Measurements from ENCODE around the gene GPC4.

Gene GPC4

GRCh38 chrX:133251204-133251603 lies 164.1 kb downstream of the GPC4 start:
- H3K36me3 ChIP-seq (ENCODE audit: low read length): no peaks in the 10 kb centered on the region
- no peak overlapping the region for H2AFZ ChIP-seq (ENCODE audit: low read depth, low read length, severe bottlenecking)
- H3K27me3 ChIP-seq (ENCODE audit: low read length): no peaks in the 10 kb centered on the region
- H3K79me2 ChIP-seq (ENCODE audit: insufficient read depth, low read length): no peaks in the 10 kb centered on the region
- no peaks in the 10 kb centered on the region for H3K9me3 ChIP-seq (ENCODE audit: insufficient read depth, low read length)
- no peaks in the 10 kb centered on the region for H3K9me2 ChIP-seq (replicated peaks; ENCODE audit: insufficient read depth, low read length)
- no peaks in the 10 kb centered on the region for H4K20me1 ChIP-seq (ENCODE audit: low read depth, low read length)
- H3K4me2 ChIP-seq (ENCODE audit: low read depth, low read length, poor library complexity, severe bottlenecking): no peak overlapping the region
- H3K4me3 ChIP-seq (ENCODE audit: insufficient read depth, low read length, poor library complexity, severe bottlenecking): no peak overlapping the region
- TF ChIP-seq CTCF (IDR thresholded peaks at IDR 0.05; ENCODE audit: insufficient read depth, low read length, poor library complexity, severe bottlenecking): no peak
- no peak for TF ChIP-seq EZH2phosphoT487 (conservative IDR thresholded peaks at IDR 0.05; ENCODE audit: low read length)
- no peaks in the 10 kb centered on the region for H3F3A ChIP-seq (ENCODE audit: insufficient read depth)
- no peak overlapping the region for H3K9ac ChIP-seq (ENCODE audit: low read length)
- no peak overlapping the region for H3K27ac ChIP-seq (ENCODE audit: low read depth, low read length)

- no peaks in the 10 kb centered on the region for H3K27me3 ChIP-seq (ENCODE audit: low read length)
- H3F3A ChIP-seq (ENCODE audit: insufficient read depth): no peaks in the 10 kb centered on the region
- H3K9me2 ChIP-seq (replicated peaks; ENCODE audit: insufficient read depth, low read length): no peaks in the 10 kb centered on the region
- H2AFZ ChIP-seq (ENCODE audit: low read depth, low read length, severe bottlenecking): no peak overlapping the region
- no peaks in the 10 kb centered on the region for H3K9me3 ChIP-seq (ENCODE audit: insufficient read depth, low read length)
- H3K27ac ChIP-seq (ENCODE audit: low read depth, low read length): no peak overlapping the region
- H3K4me2 ChIP-seq (ENCODE audit: low read depth, low read length, poor library complexity, severe bottlenecking): no peak overlapping the region
- H3K36me3 ChIP-seq (ENCODE audit: low read length): no peaks in the 10 kb centered on the region
- H4K20me1 ChIP-seq (ENCODE audit: low read depth, low read length): no peaks in the 10 kb centered on the region
- no peaks in the 10 kb centered on the region for H3K79me2 ChIP-seq (ENCODE audit: insufficient read depth, low read length)
- no peak overlapping the region for H3K9ac ChIP-seq (ENCODE audit: low read length)
- no peak overlapping the region for H3K4me3 ChIP-seq (ENCODE audit: insufficient read depth, low read length, poor library complexity, severe bottlenecking)
- no peak for TF ChIP-seq CTCF (IDR thresholded peaks at IDR 0.05; ENCODE audit: insufficient read depth, low read length, poor library complexity, severe bottlenecking)
- no peak for TF ChIP-seq EZH2phosphoT487 (conservative IDR thresholded peaks at IDR 0.05; ENCODE audit: low read length)
Measured at GRCh38 chrX:133250184-133251100, 164.8 kb downstream of the GPC4 start.

Measured in SU-DHL-6 (cell line).